Liver (tissue), 9 donors: ENCODE measurements around the gene APBA1. TPM values are rescaled to one million over a fixed set of nuclear protein-coding genes. Genes with fewer than 3 reads are reported as not detected.

ENCODE experiments used
- DNase-seq: peaks from one replicate; pipeline ENCODE4 v3.0.0-alpha.2; 2017; ENCODE audit warnings: low spot score
- H3K27ac ChIP-seq, 2 donors: one replicate each; pipeline ENCODE4 v1.7.0; 2013; ENCODE audit warnings: inconsistent platforms in 2 of 2, low read length in 2 of 2, control low read depth in 1 of 2, low read depth in 1 of 2, mild to moderate bottlenecking in 1 of 2
- H3K27me3 ChIP-seq, 4 donors: one replicate each; pipeline versions ENCODE4 v1.6.1 to v1.7.0; 2013; ENCODE audit warnings: low read length in 3 of 4, inconsistent platforms in 1 of 4, mild to moderate bottlenecking in 1 of 4, moderate library complexity in 1 of 4; ENCODE audit not compliant: control insufficient read depth in 4 of 4, insufficient read depth in 4 of 4
- H3K36me3 ChIP-seq, 4 donors: one replicate each; pipeline versions ENCODE4 v1.6.1 to v1.7.0; 2013; ENCODE audit warnings: low read length in 3 of 4, mild to moderate bottlenecking in 3 of 4, low read depth in 1 of 4, moderate library complexity in 1 of 4; ENCODE audit not compliant: control insufficient read depth in 4 of 4, insufficient read depth in 3 of 4
- H3K4me1 ChIP-seq, 4 donors: one replicate each; pipeline versions ENCODE4 v1.6.1 to v1.7.0; 2013; ENCODE audit warnings: low read length in 3 of 4, mild to moderate bottlenecking in 3 of 4, moderate library complexity in 1 of 4; ENCODE audit not compliant: control insufficient read depth in 4 of 4, insufficient read depth in 4 of 4
- H3K4me3 ChIP-seq, 3 donors: one replicate each; pipeline versions ENCODE4 v1.6.1 to v1.7.0; 2013; ENCODE audit warnings: low read length in 3 of 3, control low read depth in 1 of 3, low read depth in 1 of 3, mild to moderate bottlenecking in 1 of 3
- H3K9ac ChIP-seq, 2 donors: one replicate each; pipeline ENCODE4 v1.7.0; 2013; ENCODE audit warnings: low read length in 2 of 2, mild to moderate bottlenecking in 2 of 2, moderate library complexity in 2 of 2, control low read depth in 1 of 2, low read depth in 1 of 2
- H3K9me3 ChIP-seq, 4 donors: one replicate each; pipeline versions ENCODE4 v1.6.1 to v1.7.0; 2013; ENCODE audit warnings: low read length in 3 of 4; ENCODE audit not compliant: control insufficient read depth in 4 of 4
- EGR1 ChIP-seq, 2 donors: IDR thresholded peaks; 2 replicates each; pipeline ENCODE4 v1.6.1; 2016 to 2018; ENCODE audit warnings: antibody characterized with exemption in 2 of 2, low read depth in 2 of 2
- FOXA1 ChIP-seq: IDR thresholded peaks from 2 replicates; pipeline ENCODE4 v1.6.1; 2016; ENCODE audit warnings: antibody characterized with exemption
- FOXA2 ChIP-seq: IDR thresholded peaks from 2 replicates; pipeline ENCODE4 v1.6.1; 2016; ENCODE audit warnings: antibody characterized with exemption
- GABPA ChIP-seq, 2 donors: IDR thresholded peaks in 1 of 2; conservative IDR thresholded peaks in 1 of 2; 2 replicates each; pipeline ENCODE4 v1.6.1; 2016; ENCODE audit warnings: antibody characterized with exemption in 2 of 2, mild to moderate bottlenecking in 1 of 2, moderate library complexity in 1 of 2
- HNF4A ChIP-seq, 2 donors: conservative IDR thresholded peaks; 2 replicates each; pipeline ENCODE4 v1.6.1; 2016; ENCODE audit warnings: antibody characterized with exemption in 2 of 2, mild to moderate bottlenecking in 2 of 2
- HNF4G ChIP-seq: IDR thresholded peaks from 2 replicates; pipeline ENCODE4 v1.6.1; 2016; ENCODE audit warnings: antibody characterized with exemption
- JUND ChIP-seq, 2 donors: IDR thresholded peaks; 2 replicates each; pipeline ENCODE4 v1.6.1; 2016; ENCODE audit warnings: antibody characterized with exemption in 2 of 2
- NR2F2 ChIP-seq: IDR thresholded peaks from 2 replicates; pipeline ENCODE4 v1.6.1; 2016; ENCODE audit warnings: antibody characterized with exemption
- RAD21 ChIP-seq, 2 donors: IDR thresholded peaks; 2 replicates each; pipeline ENCODE4 v1.6.1; 2016; ENCODE audit warnings: antibody characterized with exemption in 2 of 2, mild to moderate bottlenecking in 2 of 2
- RXRA ChIP-seq, 2 donors: IDR thresholded peaks; 2 replicates each; pipeline ENCODE4 v1.6.1; 2017 to 2018; ENCODE audit warnings: antibody characterized with exemption in 2 of 2, mild to moderate bottlenecking in 1 of 2
- SP1 ChIP-seq: IDR thresholded peaks from 2 replicates; pipeline ENCODE4 v1.6.1; 2018; ENCODE audit warnings: antibody characterized with exemption, mild to moderate bottlenecking
- TAF1 ChIP-seq: conservative IDR thresholded peaks from 2 replicates; pipeline ENCODE4 v1.6.1; 2016; ENCODE audit warnings: antibody characterized with exemption, mild to moderate bottlenecking
- YY1 ChIP-seq: IDR thresholded peaks from 2 replicates; pipeline ENCODE4 v1.6.1; 2016; ENCODE audit warnings: antibody characterized with exemption, mild to moderate bottlenecking
- WGBS: extraction: QIAGEN DNeasy Blood & Tissue Kit; methylation state at CpG from one replicate; pipeline ENCODE4 v1.1.7; 2013; 5-methylcytosine and 5-hydroxymethylcytosine counted together
- polyA plus RNA-seq, 2 donors: library from polyadenylated mRNA; stranded (reverse) in 1 of 2; unstranded in 1 of 2; fragments of 200-250 nt in 1 of 2; fragments of >200 nt in 1 of 2; fragmentation: Nextera tagmentation in 1 of 2; extraction: Ambion mirVana in 1 of 2; gene quantifications; one replicate each; pipeline versions ENCODE4 v1.2.1 to v1.2.3, GENCODE V29; 2013 to 2015
- total RNA-seq, 2 donors: library from RNA; depleted of rRNA; stranded (reverse); fragments of >200 nt; gene quantifications; one replicate each; pipeline ENCODE4 v1.2.3, GENCODE V29; 2014
- TF ChIP-seq, protein P1 (sequence below): IDR thresholded peaks from 2 replicates; pipeline ENCODE4 v1.6.1; 2016; ENCODE audit warnings: antibody characterized with exemption
- TF ChIP-seq, protein P2 (sequence below): IDR thresholded peaks from 2 replicates; pipeline ENCODE4 v1.6.1; 2016; ENCODE audit warnings: antibody characterized with exemption, mild to moderate bottlenecking
- TF ChIP-seq, protein P3 (sequence below): fragments of 150-350 bp; IDR thresholded peaks from 2 replicates; pipeline ENCODE4 v1.5.1; 2017; ENCODE audit warnings: improper control_type of control experiment, low read depth, low read length; ENCODE audit not compliant: missing input control
- TF ChIP-seq, protein P4 (sequence below): IDR thresholded peaks from 2 replicates; pipeline ENCODE4 v1.6.1; 2016; ENCODE audit warnings: antibody characterized with exemption
- TF ChIP-seq, protein P5 (sequence below): IDR thresholded peaks from 2 replicates; pipeline ENCODE4 v1.6.1; 2016; ENCODE audit warnings: antibody characterized with exemption
- donor health status: healthy.
- donor health status: healthy.
- donor health status: healthy.
- donor health status: healthy.
- donor health status: healthy.

APBA1 gene
- total and polyA plus RNA-seq, 4 donors = 2.8 to 19.0 (median 6.1) TPM

DNA sequence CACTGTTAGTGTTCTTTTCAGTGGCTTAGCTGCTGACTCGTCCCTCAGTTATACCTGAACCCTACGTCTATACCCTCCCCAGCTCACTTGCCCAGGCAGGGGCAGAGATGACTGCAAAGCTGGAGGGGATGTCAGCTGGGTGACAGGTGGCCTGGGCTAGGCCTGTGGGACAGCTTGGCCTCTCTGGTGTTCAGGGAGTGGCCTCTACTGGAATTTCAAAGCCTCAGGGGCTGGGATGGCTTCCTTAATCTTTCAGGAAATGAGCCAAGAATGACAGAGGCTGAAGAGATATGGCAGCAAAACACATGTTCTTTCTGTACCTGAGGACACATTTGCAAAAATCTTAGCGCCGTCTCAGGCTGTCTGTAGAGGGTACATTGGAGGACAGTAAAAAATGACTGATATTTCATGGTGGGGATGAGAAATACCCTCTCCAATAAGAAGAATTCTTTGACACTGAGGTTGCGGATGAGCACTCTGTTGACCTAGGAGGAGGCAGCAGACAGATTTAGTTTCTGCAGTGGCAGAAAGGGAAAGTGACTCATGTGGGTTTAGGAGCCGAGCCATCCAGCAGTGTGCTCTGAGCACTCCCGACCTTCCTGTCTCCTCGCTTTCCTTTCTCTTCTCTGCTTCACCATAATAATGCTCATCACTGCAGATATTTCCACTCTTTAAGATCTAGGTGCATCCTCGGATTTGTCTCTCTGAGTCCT, 292.7 kb downstream of the APBA1 start:
- TF ChIP-seq YY1 = no peak
- TF ChIP-seq, protein P1, sequence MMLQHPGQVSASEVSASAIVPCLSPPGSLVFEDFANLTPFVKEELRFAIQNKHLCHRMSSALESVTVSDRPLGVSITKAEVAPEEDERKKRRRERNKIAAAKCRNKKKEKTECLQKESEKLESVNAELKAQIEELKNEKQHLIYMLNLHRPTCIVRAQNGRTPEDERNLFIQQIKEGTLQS = no peak
- TF ChIP-seq TAF1 = no peak
- TF ChIP-seq, protein P2, sequence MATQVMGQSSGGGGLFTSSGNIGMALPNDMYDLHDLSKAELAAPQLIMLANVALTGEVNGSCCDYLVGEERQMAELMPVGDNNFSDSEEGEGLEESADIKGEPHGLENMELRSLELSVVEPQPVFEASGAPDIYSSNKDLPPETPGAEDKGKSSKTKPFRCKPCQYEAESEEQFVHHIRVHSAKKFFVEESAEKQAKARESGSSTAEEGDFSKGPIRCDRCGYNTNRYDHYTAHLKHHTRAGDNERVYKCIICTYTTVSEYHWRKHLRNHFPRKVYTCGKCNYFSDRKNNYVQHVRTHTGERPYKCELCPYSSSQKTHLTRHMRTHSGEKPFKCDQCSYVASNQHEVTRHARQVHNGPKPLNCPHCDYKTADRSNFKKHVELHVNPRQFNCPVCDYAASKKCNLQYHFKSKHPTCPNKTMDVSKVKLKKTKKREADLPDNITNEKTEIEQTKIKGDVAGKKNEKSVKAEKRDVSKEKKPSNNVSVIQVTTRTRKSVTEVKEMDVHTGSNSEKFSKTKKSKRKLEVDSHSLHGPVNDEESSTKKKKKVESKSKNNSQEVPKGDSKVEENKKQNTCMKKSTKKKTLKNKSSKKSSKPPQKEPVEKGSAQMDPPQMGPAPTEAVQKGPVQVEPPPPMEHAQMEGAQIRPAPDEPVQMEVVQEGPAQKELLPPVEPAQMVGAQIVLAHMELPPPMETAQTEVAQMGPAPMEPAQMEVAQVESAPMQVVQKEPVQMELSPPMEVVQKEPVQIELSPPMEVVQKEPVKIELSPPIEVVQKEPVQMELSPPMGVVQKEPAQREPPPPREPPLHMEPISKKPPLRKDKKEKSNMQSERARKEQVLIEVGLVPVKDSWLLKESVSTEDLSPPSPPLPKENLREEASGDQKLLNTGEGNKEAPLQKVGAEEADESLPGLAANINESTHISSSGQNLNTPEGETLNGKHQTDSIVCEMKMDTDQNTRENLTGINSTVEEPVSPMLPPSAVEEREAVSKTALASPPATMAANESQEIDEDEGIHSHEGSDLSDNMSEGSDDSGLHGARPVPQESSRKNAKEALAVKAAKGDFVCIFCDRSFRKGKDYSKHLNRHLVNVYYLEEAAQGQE = no peak
- TF ChIP-seq HNF4A (conservative IDR thresholded peaks at IDR 0.05) = no peak
- no peak for TF ChIP-seq RXRA (IDR thresholded peaks at IDR 0.05)
- no peak for TF ChIP-seq HNF4G
- TF ChIP-seq, protein P3, sequence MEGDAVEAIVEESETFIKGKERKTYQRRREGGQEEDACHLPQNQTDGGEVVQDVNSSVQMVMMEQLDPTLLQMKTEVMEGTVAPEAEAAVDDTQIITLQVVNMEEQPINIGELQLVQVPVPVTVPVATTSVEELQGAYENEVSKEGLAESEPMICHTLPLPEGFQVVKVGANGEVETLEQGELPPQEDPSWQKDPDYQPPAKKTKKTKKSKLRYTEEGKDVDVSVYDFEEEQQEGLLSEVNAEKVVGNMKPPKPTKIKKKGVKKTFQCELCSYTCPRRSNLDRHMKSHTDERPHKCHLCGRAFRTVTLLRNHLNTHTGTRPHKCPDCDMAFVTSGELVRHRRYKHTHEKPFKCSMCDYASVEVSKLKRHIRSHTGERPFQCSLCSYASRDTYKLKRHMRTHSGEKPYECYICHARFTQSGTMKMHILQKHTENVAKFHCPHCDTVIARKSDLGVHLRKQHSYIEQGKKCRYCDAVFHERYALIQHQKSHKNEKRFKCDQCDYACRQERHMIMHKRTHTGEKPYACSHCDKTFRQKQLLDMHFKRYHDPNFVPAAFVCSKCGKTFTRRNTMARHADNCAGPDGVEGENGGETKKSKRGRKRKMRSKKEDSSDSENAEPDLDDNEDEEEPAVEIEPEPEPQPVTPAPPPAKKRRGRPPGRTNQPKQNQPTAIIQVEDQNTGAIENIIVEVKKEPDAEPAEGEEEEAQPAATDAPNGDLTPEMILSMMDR = no peak
- no peak for TF ChIP-seq FOXA2
- no peak for TF ChIP-seq NR2F2
- no peak for TF ChIP-seq RAD21 (IDR thresholded peaks at IDR 0.05)
- no peak for TF ChIP-seq SP1
- TF ChIP-seq, protein P4, sequence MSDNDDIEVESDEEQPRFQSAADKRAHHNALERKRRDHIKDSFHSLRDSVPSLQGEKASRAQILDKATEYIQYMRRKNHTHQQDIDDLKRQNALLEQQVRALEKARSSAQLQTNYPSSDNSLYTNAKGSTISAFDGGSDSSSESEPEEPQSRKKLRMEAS = no peak
- TF ChIP-seq EGR1 (IDR thresholded peaks at IDR 0.05; ENCODE audit: low read depth in 2 of 2) = no peak
- TF ChIP-seq, protein P5, sequence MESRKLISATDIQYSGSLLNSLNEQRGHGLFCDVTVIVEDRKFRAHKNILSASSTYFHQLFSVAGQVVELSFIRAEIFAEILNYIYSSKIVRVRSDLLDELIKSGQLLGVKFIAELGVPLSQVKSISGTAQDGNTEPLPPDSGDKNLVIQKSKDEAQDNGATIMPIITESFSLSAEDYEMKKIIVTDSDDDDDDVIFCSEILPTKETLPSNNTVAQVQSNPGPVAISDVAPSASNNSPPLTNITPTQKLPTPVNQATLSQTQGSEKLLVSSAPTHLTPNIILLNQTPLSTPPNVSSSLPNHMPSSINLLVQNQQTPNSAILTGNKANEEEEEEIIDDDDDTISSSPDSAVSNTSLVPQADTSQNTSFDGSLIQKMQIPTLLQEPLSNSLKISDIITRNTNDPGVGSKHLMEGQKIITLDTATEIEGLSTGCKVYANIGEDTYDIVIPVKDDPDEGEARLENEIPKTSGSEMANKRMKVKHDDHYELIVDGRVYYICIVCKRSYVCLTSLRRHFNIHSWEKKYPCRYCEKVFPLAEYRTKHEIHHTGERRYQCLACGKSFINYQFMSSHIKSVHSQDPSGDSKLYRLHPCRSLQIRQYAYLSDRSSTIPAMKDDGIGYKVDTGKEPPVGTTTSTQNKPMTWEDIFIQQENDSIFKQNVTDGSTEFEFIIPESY = no peak
- no peak for TF ChIP-seq FOXA1
- TF ChIP-seq GABPA (IDR thresholded peaks at IDR 0.05 in 1 of 2, conservative IDR thresholded peaks at IDR 0.05 in 1 of 2) = no peak
- TF ChIP-seq JUND (IDR thresholded peaks at IDR 0.05) = no peak
- H3K4me1 ChIP-seq = no peaks in the 10 kb centered on the region
- no peaks in the 10 kb centered on the region for H3K9me3 ChIP-seq
- H3K4me3 ChIP-seq = no peak overlapping the region
- WGBS = 78% methylated on average over 9 of the region's 9 CpGs
- H3K27ac ChIP-seq = no peak overlapping the region
- no peaks in the 10 kb centered on the region for H3K36me3 ChIP-seq
- no peak overlapping the region for H3K9ac ChIP-seq
- DNase-seq = no peak
- H3K27me3 ChIP-seq = no peaks in the 10 kb centered on the region
